ENCODE data around the gene TBXAS1.

Gene TBXAS1

DNA sequence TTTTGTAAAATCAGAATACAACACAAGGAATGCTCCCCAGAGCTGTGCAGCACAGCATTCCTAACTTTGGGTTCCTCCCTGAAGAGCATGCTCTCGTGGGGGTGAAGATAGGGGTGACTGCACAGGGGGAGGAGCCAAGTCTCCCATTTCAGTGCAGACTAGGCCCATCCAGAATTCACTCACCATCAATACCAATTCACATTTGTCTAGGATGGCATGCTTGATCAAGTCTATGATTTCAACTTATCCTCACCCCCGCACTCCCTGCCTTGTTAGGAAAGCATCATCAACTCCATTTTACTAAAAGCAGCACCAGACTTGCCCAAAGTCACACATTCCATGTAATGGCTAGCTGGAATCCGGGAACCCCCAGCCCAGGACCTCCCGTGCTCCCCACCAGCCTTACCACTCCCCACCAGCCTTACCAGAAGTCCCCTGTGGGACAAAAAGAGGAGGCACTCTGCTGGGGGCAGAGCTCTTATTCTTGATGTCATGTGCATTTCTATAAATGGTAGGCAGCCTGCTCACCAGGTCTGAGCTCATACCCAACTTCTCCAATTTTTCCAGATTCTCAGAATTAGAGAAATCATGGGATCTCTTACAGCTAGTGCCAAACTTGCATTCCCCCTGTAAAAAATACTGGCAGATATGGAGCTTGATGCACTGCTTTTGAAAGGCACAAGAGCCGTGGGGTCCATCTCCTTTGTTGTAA, 227.5 kb downstream of the TBXAS1 start:
- FAIRE-seq (no peak), DNase-seq (ENCODE audit: extremely low spot score, insufficient read length, low read depth) (no peak)

DNA sequence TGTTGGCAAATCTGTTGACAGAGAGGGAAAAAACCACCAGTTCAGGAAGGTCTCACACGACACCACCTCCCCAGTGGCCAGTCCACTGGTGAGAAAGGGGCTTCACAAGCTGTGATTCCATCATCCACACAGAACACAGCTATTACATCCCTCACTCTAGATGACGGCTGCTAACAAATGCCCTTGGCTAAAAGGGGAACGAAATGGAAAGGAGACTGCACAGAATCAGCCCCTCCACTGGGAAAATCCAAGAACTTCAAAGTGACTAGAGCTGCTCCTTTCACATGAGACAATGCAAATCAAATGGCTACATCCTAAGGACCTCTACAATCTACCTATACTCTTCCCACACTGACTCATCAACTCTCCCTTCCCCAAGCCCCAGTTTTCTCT, 228.1 kb downstream of the TBXAS1 start:
- no peak for DNase-seq (ENCODE audit: extremely low spot score, insufficient read length, low read depth)
- FAIRE-seq: no peak

GRCh38 chr7:140058517-140058916, 229.5 kb downstream of the TBXAS1 start:
- no peak for DNase-seq (ENCODE audit: extremely low spot score, insufficient read length, low read depth)
- no peak for FAIRE-seq

DNA sequence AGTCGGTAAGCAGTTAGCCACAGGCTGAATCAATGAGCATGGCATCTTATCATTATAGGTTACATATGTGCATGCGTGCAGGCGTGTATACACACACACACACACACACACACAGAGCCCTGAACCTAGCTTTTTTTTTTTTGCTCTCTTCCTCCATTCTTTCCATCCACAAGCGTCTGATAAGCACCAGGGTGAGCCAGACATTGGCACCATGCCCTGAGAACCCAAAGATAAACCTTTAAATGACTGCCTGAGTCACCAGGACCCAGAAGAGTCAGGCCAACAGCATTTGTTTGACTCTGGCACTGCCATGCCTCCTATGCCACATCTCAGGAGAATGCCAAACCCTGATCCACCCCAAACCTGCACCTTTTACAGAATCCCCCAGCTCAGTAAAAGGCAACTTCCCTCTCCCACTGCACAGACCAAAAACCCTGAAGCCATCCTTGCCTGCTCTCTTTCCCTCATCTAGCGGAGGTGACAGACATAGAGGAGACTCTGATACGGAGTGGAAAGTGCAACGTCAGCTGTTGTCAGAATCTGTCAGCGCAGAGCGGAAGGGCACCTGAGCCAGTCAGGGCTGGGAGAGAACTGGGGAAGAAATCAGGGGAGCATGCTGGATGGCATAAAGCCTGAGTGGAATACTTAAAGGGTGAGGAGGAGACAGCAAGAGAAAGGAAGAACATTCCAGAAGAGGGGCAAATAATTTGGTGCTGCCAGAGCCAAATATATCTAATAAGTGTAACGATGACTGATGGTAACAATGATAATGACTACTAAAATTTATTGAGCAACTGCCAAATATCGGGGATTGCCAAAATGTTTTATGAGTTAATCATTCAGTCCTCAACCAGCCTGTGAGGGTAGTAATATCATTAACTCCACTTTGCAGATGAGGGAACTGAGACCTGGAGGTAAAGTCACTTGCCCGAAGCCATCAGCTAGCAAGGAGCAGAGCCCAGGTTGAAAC, 230.5 kb downstream of the TBXAS1 start:
- DNase-seq (ENCODE audit: extremely low spot score, insufficient read length, low read depth) (no peak), FAIRE-seq (no peak)

DNA sequence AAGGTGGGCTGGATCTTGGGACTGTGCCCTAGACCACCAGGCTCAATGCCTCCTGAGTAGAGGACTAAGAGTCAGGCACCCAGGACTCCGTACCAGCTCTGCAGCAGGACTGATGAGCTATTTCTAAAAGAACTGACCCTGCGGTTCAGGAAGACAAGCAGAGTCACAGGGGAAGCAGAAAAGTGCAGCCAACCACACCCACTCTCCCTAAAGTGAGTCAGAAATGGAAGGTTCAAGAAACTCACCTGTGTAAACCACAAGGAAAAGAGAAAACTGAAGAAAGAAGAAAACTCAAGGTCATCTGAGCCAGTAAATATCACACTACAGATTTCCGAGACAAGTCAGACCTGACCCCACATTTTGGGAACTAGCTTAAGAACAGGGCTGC, 231.2 kb downstream of the TBXAS1 start:
- DNase-seq (ENCODE audit: extremely low spot score, insufficient read length, low read depth) (no peak), FAIRE-seq (no peak)

DNA sequence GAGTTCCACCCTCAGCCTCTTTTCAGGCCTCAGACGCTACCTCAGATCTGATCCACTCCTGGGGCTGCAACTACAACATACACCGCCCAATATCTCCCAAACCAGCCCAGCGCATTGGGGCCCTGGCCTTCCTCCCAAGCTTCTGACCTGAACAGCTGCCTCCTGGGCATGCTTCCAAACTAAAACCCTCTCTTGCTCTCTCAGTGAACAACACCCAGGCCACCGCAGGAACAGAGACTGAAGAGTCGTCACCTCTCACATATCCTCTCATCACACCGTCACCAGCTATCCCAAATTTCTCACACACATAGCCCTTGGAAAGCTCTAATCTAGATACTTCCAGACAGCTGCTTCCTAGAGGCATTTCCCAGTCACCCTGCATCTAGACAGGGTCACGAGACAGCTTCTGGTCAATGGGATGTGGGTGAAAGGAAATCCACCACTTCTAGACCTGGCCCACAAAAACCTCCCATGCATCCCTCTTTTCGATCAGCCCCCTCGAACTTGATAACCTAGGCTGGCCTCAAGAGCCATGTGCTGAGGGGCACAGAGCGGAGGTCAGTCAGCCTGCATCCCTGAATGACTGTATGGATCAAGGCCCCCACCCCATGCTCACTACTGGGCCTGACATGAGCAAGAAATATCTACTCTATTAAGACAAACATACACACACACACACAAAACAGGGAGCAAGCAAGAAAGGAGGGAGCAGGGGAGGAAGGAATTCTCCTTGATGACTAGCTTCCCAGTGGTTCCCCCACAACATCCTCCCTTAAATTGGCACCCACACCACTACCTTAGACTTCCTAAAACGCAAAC, 231.9 kb downstream of the TBXAS1 start:
- FAIRE-seq: no peak
- no peak for DNase-seq (ENCODE audit: extremely low spot score, insufficient read length, low read depth)

DNA sequence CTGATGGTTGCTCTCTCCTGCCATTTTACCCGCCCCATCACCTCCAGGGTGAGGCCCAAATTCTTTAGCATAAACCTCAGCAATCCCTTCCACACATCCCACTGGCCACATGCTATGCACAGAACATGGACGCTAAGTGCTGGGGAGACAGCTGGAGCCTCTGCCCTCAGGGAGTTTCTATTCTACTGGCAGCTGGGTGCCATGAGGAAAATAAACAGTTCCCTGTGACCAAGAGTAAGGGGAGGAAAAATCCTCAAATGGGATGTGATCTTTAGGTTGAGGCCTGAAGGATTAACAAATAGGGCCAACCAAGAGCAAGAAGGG, 232.5 kb downstream of the TBXAS1 start:
- DNase-seq (ENCODE audit: extremely low spot score, insufficient read length, low read depth): no peak
- no peak for FAIRE-seq

- no peak for DNase-seq (ENCODE audit: extremely low spot score, insufficient read length, low read depth)
- no peak for FAIRE-seq
Observed at GRCh38 chr7:140062118-140062527, 233.1 kb downstream of the TBXAS1 start.

DNA sequence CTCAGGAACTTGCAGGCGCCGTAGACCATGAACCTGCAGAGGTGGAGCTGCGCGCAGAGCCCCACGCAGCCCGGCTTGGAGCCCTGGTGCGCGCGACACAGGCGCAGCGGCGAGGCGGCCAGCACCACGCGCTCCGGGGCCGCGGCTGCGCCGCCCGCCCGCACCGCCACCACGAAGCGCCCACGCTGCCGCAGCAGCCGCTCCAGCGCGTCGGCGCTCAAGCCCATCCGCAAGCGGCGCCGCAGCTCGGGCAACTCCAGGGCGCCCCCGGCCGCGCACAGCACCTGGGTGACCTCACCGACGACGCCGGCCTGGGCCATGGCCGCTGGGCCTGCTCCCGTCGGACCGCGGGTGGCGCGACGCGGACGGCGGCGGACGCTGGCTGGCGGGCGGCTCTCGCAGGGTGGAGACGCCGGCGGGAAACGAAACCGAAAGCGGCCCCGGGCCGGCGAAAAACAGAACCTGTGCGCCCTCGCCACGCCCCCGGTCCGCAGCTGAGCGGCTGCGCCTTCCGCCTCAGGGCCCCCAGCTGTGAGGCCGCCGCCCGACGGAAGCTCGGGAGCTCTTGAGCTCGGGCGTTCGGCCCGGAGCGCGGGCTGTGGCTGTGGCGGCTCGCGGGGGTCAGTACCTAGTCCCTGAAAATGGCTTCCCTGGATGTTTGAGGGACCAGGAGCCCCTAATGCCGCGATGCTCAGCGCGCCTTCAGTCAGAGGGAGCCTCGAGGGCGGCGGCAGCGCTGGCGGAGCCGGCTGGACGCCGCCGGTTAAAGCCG, 233.7 kb downstream of the TBXAS1 start, which contains the start of gene PARP12:
Gene PARP12 (minus strand): TSS at position 424 of the 772 bp plus-strand sequence. CDS start 104 bp downstream, at position 320.
- FAIRE-seq (peak; percentile 75), DNase-seq (ENCODE audit: extremely low spot score, insufficient read length, low read depth) (peak; percentile 83)

GRCh38 chr7:140067052-140067451, 238.0 kb downstream of the TBXAS1 start:
- DNase-seq (ENCODE audit: extremely low spot score, insufficient read length, low read depth) (no peak), FAIRE-seq (no peak)

DNA sequence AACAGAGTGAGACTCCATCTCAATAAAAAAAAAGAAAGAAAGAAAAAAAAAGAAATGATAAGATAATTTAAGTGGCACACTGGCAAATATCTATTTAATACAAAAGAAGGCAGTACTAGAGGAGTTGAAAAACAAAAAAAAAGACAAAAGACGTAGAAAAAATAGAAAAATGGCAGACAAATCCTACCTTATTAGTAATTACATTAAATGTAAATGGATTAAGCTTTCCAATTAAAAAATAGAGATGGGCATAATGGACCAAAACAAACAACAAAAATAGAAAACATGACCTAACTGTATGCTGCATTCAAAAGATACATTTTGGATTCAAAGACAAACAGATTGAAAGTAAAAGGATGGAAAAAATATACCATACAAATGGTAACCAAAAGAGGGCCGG, 239.0 kb downstream of the TBXAS1 start:
- no peak for DNase-seq (ENCODE audit: extremely low spot score, insufficient read length, low read depth)
- FAIRE-seq: no peak

GRCh38 chr7:140069298-140069949, 240.4 kb downstream of the TBXAS1 start:
- FAIRE-seq (no peak), DNase-seq (ENCODE audit: extremely low spot score, insufficient read length, low read depth) (no peak)
